ENCODE data around the gene SLC1A3. TPM values are rescaled to one million over a fixed set of nuclear protein-coding genes. Genes with fewer than 3 reads are reported as not detected.
"Not testable (repeated sequence)": the region's sequence is repeated elsewhere in the genome, so short reads cannot be mapped to it uniquely, and the experiment has no call there.

Gene SLC1A3
- total RNA-seq, 1 donor from 2014 or later = not detected

GRCh38 chr5:36630201-36631145 is 24.1 kb downstream of the SLC1A3 start:
- no peak for DNase-seq (ENCODE audit: low read depth, low spot score)

DNA sequence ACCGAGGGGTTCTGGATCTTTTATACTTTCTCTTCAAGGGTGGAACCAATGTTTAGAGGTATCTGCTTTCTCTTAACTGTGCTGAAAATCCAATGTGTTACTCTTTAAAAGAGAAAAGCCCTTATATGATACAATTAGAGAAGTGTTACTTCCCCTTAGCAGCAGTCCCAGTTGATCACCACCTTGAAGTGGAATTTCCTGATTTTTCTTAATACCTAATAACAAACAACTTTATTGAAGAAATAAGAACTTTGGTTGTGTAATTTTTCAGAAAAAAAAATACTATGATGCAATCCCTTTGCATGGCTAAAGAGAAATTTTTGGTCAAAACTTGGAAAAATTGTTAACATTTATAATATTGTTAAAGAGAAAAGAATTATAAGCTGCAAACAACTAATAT is 24.7 kb downstream of the SLC1A3 start:
- DNase-seq (ENCODE audit: low read depth, low spot score) = no peak

GRCh38 chr5:36631620-36632362 is 25.4 kb downstream of the SLC1A3 start:
- DNase-seq (ENCODE audit: low read depth, low spot score) = no peak

DNA sequence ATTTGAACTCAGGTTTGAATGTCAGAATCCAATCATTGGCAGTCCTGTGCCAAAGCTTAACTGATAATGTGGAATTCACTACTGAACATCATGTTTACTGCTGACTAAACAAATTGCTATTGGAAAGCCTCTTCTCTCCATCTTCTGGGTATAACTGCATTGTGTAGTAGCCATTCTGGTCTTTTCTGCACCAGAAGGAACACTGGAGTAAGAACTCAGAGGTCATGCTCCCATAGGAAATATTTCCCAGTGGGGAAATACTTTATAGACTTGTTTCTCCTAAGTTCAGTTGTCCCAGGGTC is 25.9 kb downstream of the SLC1A3 start:
- no peak for DNase-seq (ENCODE audit: low read depth, low spot score)

GRCh38 chr5:36635721-36636390 is 29.4 kb downstream of the SLC1A3 start:
- DNase-seq (ENCODE audit: low read depth, low spot score) = no peak

- no peak for DNase-seq (ENCODE audit: low read depth, low spot score)
These were observed 30.7 kb downstream of the SLC1A3 start for GRCh38 chr5:36637101-36637500.

- DNase-seq (ENCODE audit: low read depth, low spot score) = no peak
These were observed 31.1 kb downstream of the SLC1A3 start for GRCh38 chr5:36637516-36637915.

DNA sequence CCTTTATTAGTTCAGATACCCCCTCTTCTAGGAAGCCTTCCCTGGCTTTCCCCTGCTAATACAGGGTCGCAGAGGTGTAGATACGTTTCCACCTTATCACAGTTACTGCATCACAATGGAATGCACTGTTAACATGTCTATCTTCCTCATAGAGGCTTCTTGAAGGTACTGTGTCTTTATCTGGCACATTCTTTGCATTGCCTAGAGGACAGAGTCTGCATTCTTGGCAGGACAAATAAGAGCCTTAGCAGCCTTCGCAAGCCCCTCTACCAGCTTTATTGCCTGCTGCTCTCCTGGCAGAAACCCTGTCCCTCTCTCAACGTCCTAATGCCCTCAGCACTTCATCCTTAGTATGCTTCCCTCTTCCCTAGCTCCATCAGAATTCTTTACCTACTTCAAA is 31.6 kb downstream of the SLC1A3 start:
- no peak for DNase-seq (ENCODE audit: low read depth, low spot score)

- DNase-seq (ENCODE audit: low read depth, low spot score) = no peak
These were observed 34.5 kb downstream of the SLC1A3 start for GRCh38 chr5:36640949-36641348.

- DNase-seq (ENCODE audit: low read depth, low spot score) = no peak
These were observed 35.0 kb downstream of the SLC1A3 start for GRCh38 chr5:36641431-36641830.

GRCh38 chr5:36642089-36642488 is 35.7 kb downstream of the SLC1A3 start:
- DNase-seq (ENCODE audit: low read depth, low spot score) = no peak

DNA sequence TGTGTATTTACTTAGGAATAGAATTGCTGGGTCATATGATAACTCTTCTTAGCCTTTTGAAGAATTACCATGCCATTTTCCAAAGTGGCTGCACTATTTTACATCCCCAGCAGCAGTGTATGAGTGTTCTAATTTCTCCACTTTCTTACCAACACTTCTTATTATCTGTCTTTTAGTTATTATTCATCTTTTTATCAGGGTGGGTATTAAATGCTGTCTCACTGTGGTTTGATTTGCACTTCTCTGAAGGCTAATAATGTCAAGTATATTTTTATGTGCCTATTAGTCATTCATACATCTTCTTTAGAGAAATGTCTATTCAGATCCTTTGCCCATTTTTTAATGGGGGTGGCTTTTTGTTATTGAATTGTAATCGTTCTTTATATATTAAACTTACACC is 36.8 kb downstream of the SLC1A3 start:
- no peak for DNase-seq (ENCODE audit: low read depth, low spot score)

DNA sequence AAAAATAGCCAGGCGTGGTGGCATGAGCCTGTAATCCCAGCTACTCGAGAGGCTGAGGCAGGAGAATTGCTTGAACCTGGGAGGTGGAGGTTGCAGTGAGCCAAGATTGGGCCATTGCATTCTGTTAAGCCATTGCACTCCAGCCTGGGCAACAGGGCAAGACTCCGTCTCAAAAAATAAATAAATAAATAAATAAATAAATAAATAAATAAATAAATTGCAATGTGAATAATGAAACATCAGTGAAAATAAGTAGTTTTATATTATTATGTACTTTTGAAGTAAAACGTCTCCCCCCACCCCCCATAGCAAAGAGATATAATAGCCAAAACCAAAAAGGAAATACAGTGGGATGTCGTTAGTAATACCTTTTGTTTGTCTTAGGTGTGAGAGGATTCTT is 37.4 kb downstream of the SLC1A3 start:
- not testable (repeated sequence) for DNase-seq (ENCODE audit: low read depth, low spot score)

DNA sequence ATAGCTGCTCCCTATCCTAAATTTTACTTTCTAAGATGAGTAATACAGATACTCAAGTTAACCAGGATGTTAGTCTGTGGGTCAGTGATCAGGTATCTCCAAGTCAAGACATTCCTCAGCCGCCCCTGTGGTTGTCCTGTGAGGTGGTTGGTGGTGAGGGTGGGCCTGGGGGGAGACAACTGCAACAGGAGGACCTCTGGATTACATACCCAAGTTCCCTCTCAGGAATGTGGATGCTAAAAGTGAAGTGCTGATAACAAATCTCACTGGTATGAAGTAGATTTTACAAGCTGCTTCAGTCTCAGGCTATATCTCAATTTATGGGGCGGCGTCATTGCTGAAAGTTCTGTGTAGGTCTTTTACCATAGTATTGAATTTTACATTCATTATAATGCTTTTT is 38.3 kb downstream of the SLC1A3 start:
- DNase-seq (ENCODE audit: low read depth, low spot score) = no peak

GRCh38 chr5:36646100-36646499 is 39.7 kb downstream of the SLC1A3 start:
- DNase-seq (ENCODE audit: low read depth, low spot score) = no peak

GRCh38 chr5:36646507-36647023 is 40.2 kb downstream of the SLC1A3 start:
- no peak for DNase-seq (ENCODE audit: low read depth, low spot score)

- DNase-seq (ENCODE audit: low read depth, low spot score) = no peak
These were observed 40.6 kb downstream of the SLC1A3 start for GRCh38 chr5:36647046-36647445.

DNA sequence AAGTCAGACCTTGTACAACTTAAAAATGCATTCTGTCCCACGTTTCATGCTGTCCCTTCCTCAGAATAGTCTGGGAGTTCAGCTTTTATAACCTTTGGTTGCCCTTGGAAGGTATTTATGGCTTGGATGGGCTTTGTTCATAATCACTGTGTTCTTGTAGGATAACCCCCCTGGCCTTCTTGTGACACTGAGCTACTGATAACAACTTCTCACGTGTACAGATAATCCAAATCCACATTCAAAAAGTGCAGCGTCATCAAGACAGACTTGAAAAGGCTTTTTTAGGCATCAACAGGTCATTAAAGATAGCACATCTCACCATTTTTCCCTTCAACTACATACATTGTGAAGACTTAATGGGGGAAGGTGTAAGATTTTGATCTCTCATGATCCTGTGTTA is 42.0 kb downstream of the SLC1A3 start:
- no peak for DNase-seq (ENCODE audit: low read depth, low spot score)

GRCh38 chr5:36651761-36652685 is 45.6 kb downstream of the SLC1A3 start:
- no peak for DNase-seq (ENCODE audit: low read depth, low spot score)

- no peak for DNase-seq (ENCODE audit: low read depth, low spot score)
These were observed 46.8 kb downstream of the SLC1A3 start for GRCh38 chr5:36653044-36653705.

Measured in pulmonary artery endothelial cell (primary cell).